PC-9 (cell line): ENCODE data around the gene ALPK1. TPM values are rescaled to one million over a fixed set of nuclear protein-coding genes. Genes with fewer than 3 reads are reported as not detected.

Experiments used
- BruUV-seq: library from RNA; stranded (reverse); fragments of 400-500 nt; replicated peaks from 2 replicates; lab custom pipeline; 2021; lab: Mats Ljungman, UMichigan
- CTCF ChIA-PET: fragments of 300-600 bp; sonication (Branson Sonifier 250); formaldehyde crosslinking; loops from one replicate; lab custom pipeline; 2022; ENCODE audit warnings: antibody characterized with exemption; lab: Charles Lee
- POLR2A ChIA-PET: fragments of 300-600 bp; sonication (Branson Sonifier 250); formaldehyde crosslinking; loops from one replicate; lab custom pipeline; 2022; ENCODE audit warnings: antibody characterized with exemption; ENCODE audit not compliant: unreplicated experiment; lab: Charles Lee
- DNase-seq, 2 experiments: peaks; one replicate each; pipeline versions ENCODE4 v3.0.0 to v3.0.0-alpha.2; 2015 to 2022; ENCODE audit warnings: mixed read lengths in 1 of 2
- H2AFZ ChIP-seq: fragments of 200-600 bp; sonication (generic); 2 replicates; pipeline ENCODE4 v1.8.1; 2017; ENCODE audit warnings: antibody characterized with exemption
- H3F3A ChIP-seq: fragments of 200-600 bp; sonication (generic); 2 replicates; pipeline ENCODE4 v1.8.1; 2017; ENCODE audit warnings: antibody characterized with exemption, mild to moderate bottlenecking, low read depth; ENCODE audit not compliant: insufficient read depth
- H3K27ac ChIP-seq: fragments of 200-600 bp; sonication (generic); 2 replicates; pipeline ENCODE4 v1.6.1; 2016; ENCODE audit warnings: mixed run types
- H3K27me3 ChIP-seq: fragments of 200-600 bp; sonication (generic); 2 replicates; pipeline ENCODE4 v1.6.1; 2016; ENCODE audit warnings: low read depth, mixed run types; ENCODE audit not compliant: insufficient read depth
- H3K36me3 ChIP-seq: fragments of 200-600 bp; sonication (generic); 2 replicates; pipeline ENCODE4 v1.6.1; 2016; ENCODE audit warnings: low read depth, mixed run types
- H3K4me1 ChIP-seq: fragments of 200-600 bp; sonication (generic); replicated peaks from 2 replicates; pipeline ENCODE4 v1.6.1; 2016; ENCODE audit warnings: mixed run types; ENCODE audit not compliant: insufficient read depth
- H3K4me2 ChIP-seq: fragments of 200-600 bp; sonication (generic); 2 replicates; pipeline ENCODE4 v1.6.1; 2017; ENCODE audit warnings: mixed run types
- H3K4me3 ChIP-seq: fragments of 200-600 bp; sonication (generic); 2 replicates; pipeline ENCODE4 v1.6.1; 2016; ENCODE audit warnings: mixed run types
- H3K79me2 ChIP-seq: fragments of 200-600 bp; sonication (generic); 2 replicates; pipeline ENCODE4 v1.6.1; 2017; ENCODE audit warnings: low read depth, mixed run types
- H3K9me2 ChIP-seq: fragments of 200-600 bp; sonication (generic); 2 replicates; pipeline ENCODE4 v1.8.1; 2017; ENCODE audit warnings: mild to moderate bottlenecking; ENCODE audit not compliant: insufficient read depth
- H3K9me3 ChIP-seq: fragments of 200-600 bp; sonication (generic); 2 replicates; pipeline ENCODE4 v1.8.1; 2016; ENCODE audit warnings: low read depth; ENCODE audit not compliant: insufficient read depth
- H4K20me1 ChIP-seq: fragments of 200-600 bp; sonication (generic); 2 replicates; pipeline ENCODE4 v1.8.1; 2017; ENCODE audit not compliant: insufficient read depth
- EZH2 ChIP-seq: fragments of 200-600 bp; sonication (generic); IDR thresholded peaks from 2 replicates; pipeline ENCODE4 v1.8.0; 2017; ENCODE audit warnings: antibody characterized with exemption, low read depth
- intact Hi-C: fragments of 100-400 bp; cut with micrococcal nuclease; formaldehyde crosslinking; loops from one replicate; pipeline ENCODE4 v1.10.0; 2022; ENCODE audit not compliant: unreplicated experiment
- total RNA-seq: library from RNA; stranded (reverse); gene quantifications from 2 replicates; pipeline ENCODE4 v1.2.3, GENCODE V29; 2021
- TF ChIP-seq, protein P1 (sequence below): fragments of 200-600 bp; sonication (generic); conservative IDR thresholded peaks from 2 replicates; pipeline ENCODE4 v1.6.1; 2017; ENCODE audit warnings: mixed run types, antibody characterized with exemption, mild to moderate bottlenecking, moderate library complexity

The ALPK1 gene
- total RNA-seq, 1 experiment from 2014 or later, result 35.4 TPM

DNA sequence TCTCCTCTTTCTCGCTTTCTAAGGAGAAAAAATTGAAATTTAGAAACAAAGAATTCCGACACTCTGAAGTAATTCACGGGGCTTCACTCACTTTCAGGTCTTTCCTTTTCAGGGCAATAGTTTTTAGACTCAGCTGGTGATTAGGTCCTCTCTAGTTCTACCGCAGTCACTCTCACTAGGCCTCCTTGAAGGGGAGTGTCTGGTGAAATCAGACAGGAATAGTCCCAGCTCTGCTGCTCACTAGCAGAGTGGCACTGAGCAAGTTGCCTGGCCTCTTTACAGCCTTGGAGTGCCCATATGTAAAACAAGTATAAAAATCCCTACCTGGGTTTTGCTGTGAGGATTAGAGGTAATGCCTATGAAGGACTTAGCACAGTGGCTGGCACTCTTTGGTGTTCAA is 154.7 kb downstream of the ALPK1 start:
- TF ChIP-seq EZH2, result no peak
- TF ChIP-seq, protein P1, sequence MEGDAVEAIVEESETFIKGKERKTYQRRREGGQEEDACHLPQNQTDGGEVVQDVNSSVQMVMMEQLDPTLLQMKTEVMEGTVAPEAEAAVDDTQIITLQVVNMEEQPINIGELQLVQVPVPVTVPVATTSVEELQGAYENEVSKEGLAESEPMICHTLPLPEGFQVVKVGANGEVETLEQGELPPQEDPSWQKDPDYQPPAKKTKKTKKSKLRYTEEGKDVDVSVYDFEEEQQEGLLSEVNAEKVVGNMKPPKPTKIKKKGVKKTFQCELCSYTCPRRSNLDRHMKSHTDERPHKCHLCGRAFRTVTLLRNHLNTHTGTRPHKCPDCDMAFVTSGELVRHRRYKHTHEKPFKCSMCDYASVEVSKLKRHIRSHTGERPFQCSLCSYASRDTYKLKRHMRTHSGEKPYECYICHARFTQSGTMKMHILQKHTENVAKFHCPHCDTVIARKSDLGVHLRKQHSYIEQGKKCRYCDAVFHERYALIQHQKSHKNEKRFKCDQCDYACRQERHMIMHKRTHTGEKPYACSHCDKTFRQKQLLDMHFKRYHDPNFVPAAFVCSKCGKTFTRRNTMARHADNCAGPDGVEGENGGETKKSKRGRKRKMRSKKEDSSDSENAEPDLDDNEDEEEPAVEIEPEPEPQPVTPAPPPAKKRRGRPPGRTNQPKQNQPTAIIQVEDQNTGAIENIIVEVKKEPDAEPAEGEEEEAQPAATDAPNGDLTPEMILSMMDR, result no peak

DNA sequence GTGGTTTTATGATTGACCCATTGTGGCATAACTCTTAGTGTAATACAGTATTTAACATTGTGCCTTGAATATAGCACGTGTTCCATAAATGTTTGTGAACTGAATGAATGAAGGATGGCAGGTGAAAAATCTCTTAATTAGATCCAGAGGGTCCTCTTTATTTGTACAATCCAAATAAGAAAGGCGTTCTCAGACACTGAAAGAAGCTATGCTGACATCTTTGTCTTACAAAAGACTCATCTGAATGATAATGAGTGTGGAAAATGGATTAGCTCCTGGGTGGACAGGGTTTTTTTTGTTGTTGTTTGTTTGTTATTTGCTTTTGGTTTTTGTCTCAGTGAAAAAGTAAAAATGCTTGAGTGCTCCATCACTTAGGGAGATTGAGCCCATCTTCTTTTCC is 156.2 kb downstream of the ALPK1 start:
- no peaks in the 10 kb centered on the region for H3K9me2 ChIP-seq
- no peaks in the 10 kb centered on the region for H3K79me2 ChIP-seq
- ChIA-PET POLR2A (no interaction called here), CTCF (no interaction called here)
- DNase-seq, result no peak
- H3K9me3 ChIP-seq, result no peaks in the 10 kb centered on the region
- H2AFZ ChIP-seq, result no peak overlapping the region
- H3K27ac ChIP-seq, result no peak overlapping the region
- H3F3A ChIP-seq, result no peaks in the 10 kb centered on the region
- TF ChIP-seq, protein P1, result no peak
- TF ChIP-seq EZH2, result no peak
- intact Hi-C loops, result no loop called here
- BruUV-seq, result no TSS peak
- no peak overlapping the region for H3K4me2 ChIP-seq
- no peaks in the 10 kb centered on the region for H4K20me1 ChIP-seq
- H3K27me3 ChIP-seq, result no peaks in the 10 kb centered on the region
- no peaks in the 10 kb centered on the region for H3K36me3 ChIP-seq
- H3K4me1 ChIP-seq, result no peaks in the 10 kb centered on the region
- H3K4me3 ChIP-seq, result no peak overlapping the region

More for the DNA sequence above, 154.7 kb downstream of the ALPK1 start:
- Histone ChIP-seq H3K4me2 (no peak overlapping the region), H4K20me1 (no peaks in the 10 kb centered on the region), H3K27ac (no peak overlapping the region), H3K4me1 (no peaks in the 10 kb centered on the region), H2AFZ (no peak overlapping the region), H3K36me3 (no peaks in the 10 kb centered on the region), H3K4me3 (no peak overlapping the region), H3K9me2 (no peaks in the 10 kb centered on the region), H3K9me3 (no peaks in the 10 kb centered on the region), H3F3A (no peaks in the 10 kb centered on the region), H3K27me3 (no peaks in the 10 kb centered on the region), H3K79me2 (no peaks in the 10 kb centered on the region)
- intact Hi-C loops, result no loop called here
- BruUV-seq, result no TSS peak
- no peak for DNase-seq
- POLR2A ChIA-PET, result no interaction called here
- CTCF ChIA-PET, result no interaction called here

DNA sequence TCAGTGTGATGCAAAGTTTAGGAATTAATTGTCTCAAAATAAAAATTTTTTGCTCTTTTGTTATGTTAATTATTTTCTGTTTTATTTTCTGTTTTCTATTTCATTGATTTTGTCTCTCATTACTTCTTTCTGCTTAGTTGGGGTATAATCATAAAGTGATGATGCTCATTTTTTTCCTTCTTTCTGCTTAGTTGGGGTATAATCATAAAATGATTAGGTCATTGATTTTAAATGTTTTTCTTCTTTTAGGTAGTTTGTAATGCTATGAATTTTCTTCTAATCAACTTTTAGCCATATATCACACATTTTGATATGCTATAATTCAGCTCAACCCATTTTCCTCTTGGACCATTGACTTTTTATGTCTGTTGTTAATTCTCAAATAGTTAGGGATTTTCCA is 175.1 kb downstream of the ALPK1 start:
- no peak overlapping the region for H3K27ac ChIP-seq
- TF ChIP-seq EZH2, result no peak
- TF ChIP-seq, protein P1, result no peak
- intact Hi-C loops, result no loop called here

More for the DNA sequence above, 175.1 kb downstream of the ALPK1 start:
- Histone ChIP-seq H3F3A (no peaks in the 10 kb centered on the region), H3K9me3 (no peaks in the 10 kb centered on the region), H3K36me3 (no peaks in the 10 kb centered on the region), H3K4me2 (no peak overlapping the region), H3K79me2 (no peaks in the 10 kb centered on the region), H3K4me3 (no peak overlapping the region), H3K27me3 (no peaks in the 10 kb centered on the region), H2AFZ (no peak overlapping the region), H3K9me2 (no peaks in the 10 kb centered on the region), H3K4me1 (no peaks in the 10 kb centered on the region), H4K20me1 (no peaks in the 10 kb centered on the region)
- ChIA-PET CTCF (no interaction called here), POLR2A (no interaction called here)
- no TSS peak for BruUV-seq
- DNase-seq, result no peak
